Endothelial cell of umbilical vein (primary cell): ENCODE measurements around the gene EID3. TPM values are rescaled to one million over a fixed set of nuclear protein-coding genes. Genes with fewer than 3 reads are reported as not detected.

Experiments
- BruUV-seq: library from RNA; stranded (reverse); fragments of 400-500 nt; replicated peaks from 2 replicates; lab custom pipeline; 2021; lab: Mats Ljungman, UMichigan
- CTCF ChIA-PET: fragments of 300-600, 350-600 bp; sonication (Branson Sonifier 250); formaldehyde crosslinking; loops from one replicate; lab custom pipeline; 2021; ENCODE audit warnings: antibody characterized with exemption, inconsistent platforms; lab: Charles Lee
- POLR2A ChIA-PET: fragments of 300-600, 350-600 bp; sonication (Branson Sonifier 250); formaldehyde crosslinking; loops from one replicate; lab custom pipeline; 2021; ENCODE audit warnings: antibody characterized with exemption, inconsistent platforms; lab: Charles Lee
- DNase-seq: peaks from one replicate; pipeline ENCODE4 v3.0.0-alpha.2; 2011; ENCODE audit warnings: low read depth, low spot score
- FAIRE-seq: peaks from 2 replicates; lab custom pipeline; 2011; peaks lifted over from hg19 to GRCh38; lab: Jason Lieb, UNC
- H2AFZ ChIP-seq: 2 replicates; pipeline ENCODE4 v1.6.0; 2012; ENCODE audit warnings: low read depth, low read length, control low read depth, inconsistent platforms
- H3K27ac ChIP-seq: 2 replicates; pipeline ENCODE4 v1.5.1; 2011; ENCODE audit warnings: low read depth, mild to moderate bottlenecking, control low read depth, low read length, moderate library complexity; ENCODE audit not compliant: insufficient read depth
- H3K27me3 ChIP-seq, 2 experiments: 2 replicates each; pipeline versions ENCODE4 v1.6.0 to v1.6.1; 2011; ENCODE audit warnings: low read length in 2 of 2, mixed read lengths in 1 of 2; ENCODE audit not compliant: control insufficient read depth in 2 of 2, insufficient read depth in 2 of 2
- H3K36me3 ChIP-seq, 2 experiments: 2 replicates in 1 of 2; 3 replicates in 1 of 2; pipeline ENCODE4 v1.5.1; 2011; ENCODE audit warnings: low read length in 2 of 2, mild to moderate bottlenecking in 1 of 2, moderate library complexity in 1 of 2; ENCODE audit not compliant: control insufficient read depth in 2 of 2, insufficient read depth in 2 of 2; ENCODE audit errors: extremely low read depth in 1 of 2
- H3K4me1 ChIP-seq: 3 replicates; pipeline ENCODE4 v1.5.1; 2011; ENCODE audit warnings: mild to moderate bottlenecking, low read length; ENCODE audit not compliant: control insufficient read depth, insufficient read depth; ENCODE audit errors: extremely low read depth
- H3K4me2 ChIP-seq: 2 replicates; pipeline ENCODE4 v1.6.1; 2011; ENCODE audit warnings: low read length, control low read depth, mixed read lengths; ENCODE audit not compliant: insufficient read depth
- H3K4me3 ChIP-seq, 3 experiments: fragments of 200-600 bp in 1 of 3; sonication (generic), shearing (Covaris generic) in 1 of 3; replicated peaks in 1 of 3; 2 replicates each; pipeline ENCODE4 v1.5.1; 2011 to 2016; ENCODE audit warnings: control low read depth in 3 of 3, low read length in 3 of 3, mild to moderate bottlenecking in 2 of 3, inconsistent platforms in 1 of 3, low read depth in 1 of 3, moderate library complexity in 1 of 3; ENCODE audit not compliant: insufficient read depth in 1 of 3
- H3K79me2 ChIP-seq: 2 replicates; pipeline ENCODE4 v1.6.0; 2012; ENCODE audit warnings: low read length, inconsistent platforms; ENCODE audit not compliant: control insufficient read depth, insufficient read depth
- H3K9ac ChIP-seq: replicated peaks from 2 replicates; pipeline ENCODE3; 2011; ENCODE audit warnings: low read length, control low read depth; ENCODE audit not compliant: insufficient read depth; ENCODE audit errors: extremely low read depth
- H3K9me1 ChIP-seq: replicated peaks from 3 replicates; pipeline ENCODE4 v1.6.0; 2011; ENCODE audit warnings: mild to moderate bottlenecking, low read length; ENCODE audit not compliant: control insufficient read depth, insufficient read depth; ENCODE audit errors: extremely low read depth
- H3K9me3 ChIP-seq: replicated peaks from 2 replicates; pipeline ENCODE4 v1.5.1; 2012; ENCODE audit warnings: low read length, inconsistent platforms; ENCODE audit not compliant: control insufficient read depth, insufficient read depth
- H4K20me1 ChIP-seq: replicated peaks from 2 replicates; pipeline ENCODE3; 2011; ENCODE audit warnings: mild to moderate bottlenecking, low read length; ENCODE audit not compliant: control insufficient read depth, insufficient read depth; ENCODE audit errors: extremely low read depth
- CTCF ChIP-seq, 2 donors: IDR thresholded peaks; 1 replicate in 1 of 2; 2 replicates in 1 of 2; pipeline ENCODE4 v1.5.1; 2011; ENCODE audit warnings: low read length in 2 of 2, mild to moderate bottlenecking in 2 of 2, moderate library complexity in 2 of 2, control low read depth in 1 of 2, inconsistent platforms in 1 of 2, low read depth in 1 of 2; ENCODE audit not compliant: insufficient read depth in 1 of 2; ENCODE audit errors: extremely low read depth in 1 of 2
- EZH2 ChIP-seq: IDR thresholded peaks from 2 replicates; pipeline ENCODE4 v1.6.1; 2012; ENCODE audit warnings: borderline replicate concordance, low read depth, mild to moderate bottlenecking, moderate library complexity, low read length, inconsistent platforms; ENCODE audit not compliant: severe bottlenecking
- FOS ChIP-seq: IDR thresholded peaks from 2 replicates; pipeline ENCODE4 v1.6.1; 2011; ENCODE audit warnings: mild to moderate bottlenecking, low read length, moderate library complexity, borderline replicate concordance; ENCODE audit not compliant: insufficient read depth
- GATA2 ChIP-seq: IDR thresholded peaks from 2 replicates; pipeline ENCODE4 v1.7.0; 2011; ENCODE audit warnings: low read depth, mild to moderate bottlenecking, moderate library complexity, mixed read lengths, low read length; ENCODE audit not compliant: insufficient read length, insufficient read depth
- JUN ChIP-seq: IDR thresholded peaks from 2 replicates; pipeline ENCODE4 v1.6.1; 2011; ENCODE audit warnings: borderline replicate concordance, low read depth; ENCODE audit not compliant: insufficient read length, insufficient read depth
- MAX ChIP-seq: IDR thresholded peaks from 2 replicates; pipeline ENCODE4 v1.6.1; 2011; ENCODE audit not compliant: insufficient read depth, insufficient read length
- MYC ChIP-seq: IDR thresholded peaks from one replicate; pipeline ENCODE4 v1.6.1; 2011; ENCODE audit warnings: mild to moderate bottlenecking, low read depth, low read length
- POLR2A ChIP-seq: IDR thresholded peaks from 2 replicates; pipeline ENCODE4 v1.6.1; 2012; ENCODE audit warnings: low read depth, mild to moderate bottlenecking, control low read depth, low read length
- POLR2AphosphoS5 ChIP-seq: IDR thresholded peaks from 2 replicates; pipeline ENCODE4 v1.6.1; 2012; ENCODE audit warnings: low read depth, mild to moderate bottlenecking, control low read depth, low read length, moderate library complexity; ENCODE audit not compliant: insufficient read depth
- dilution Hi-C: fragments of 300-500 bp; cut with MboI; formaldehyde crosslinking; loops from one replicate; pipeline ENCODE4 v1.15.0; 2019; ENCODE audit warnings: low sequenced_read_pairs; ENCODE audit not compliant: extremely low pct_ligation_motif_present
- intact Hi-C: fragments of 100-400 bp; cut with micrococcal nuclease; formaldehyde crosslinking; loops from one replicate; pipeline ENCODE4 v1.10.0; 2022
- polyA plus RNA-seq, 4 experiments: library from polyadenylated mRNA; depleted of rRNA in 3 of 4; stranded (reverse) in 3 of 4; unstranded in 1 of 4; fragments of >200 nt; gene quantifications; 2 replicates each; pipeline versions ENCODE4 v1.2.1 to v1.2.3, GENCODE V29; 2011 to 2012; ENCODE audit warnings: missing spikeins in 1 of 4
- total RNA-seq: library from RNA; stranded (reverse); gene quantifications from 2 replicates; pipeline ENCODE4 v1.2.3, GENCODE V29; 2021

EID3 gene
- total and polyA plus RNA-seq, 2 donors (not counting 3 experiments of a cell fraction or from before 2014, with no cell fraction given): 1.5 to 14.5 TPM

GRCh38 chr12:104263026-104263425 lies 40.5 kb upstream of the EID3 start:
- H3K27me3 ChIP-seq: no peaks in the 10 kb centered on the region
- FAIRE-seq: no peak
- H3K79me2 ChIP-seq: no peaks in the 10 kb centered on the region
- no peak overlapping the region for H3K9ac ChIP-seq
- no peaks in the 10 kb centered on the region for H3K9me1 ChIP-seq
- no peak overlapping the region for H2AFZ ChIP-seq
- no peak overlapping the region for H3K4me3 ChIP-seq
- CTCF ChIA-PET: interaction anchor here (1.0 kb wide), 1 partner anchor 18 kb away, joined by 5 read pairs; no protein-coding TSS in a partner anchor
- no peaks in the 10 kb centered on the region for H3K9me3 ChIP-seq
- intact Hi-C loops: no loop called here
- H3K4me2 ChIP-seq: no peak overlapping the region
- dilution Hi-C loops: no loop called here
- POLR2A ChIA-PET: no interaction called here
- DNase-seq: no peak
- no peaks in the 10 kb centered on the region for H4K20me1 ChIP-seq
- no peak for TF ChIP-seq MAX
- no peak for TF ChIP-seq JUN
- TF ChIP-seq GATA2: no peak
- TF ChIP-seq POLR2AphosphoS5: no peak
- no peak for TF ChIP-seq FOS
- TF ChIP-seq EZH2: no peak
- TF ChIP-seq POLR2A: no peak
- TF ChIP-seq CTCF (IDR thresholded peaks at IDR 0.05; ENCODE audit: extremely low read depth in 1 of 2, insufficient read depth in 1 of 2, low read depth in 1 of 2, low read length in 2 of 2): no peak
- no peak for TF ChIP-seq MYC
- BruUV-seq: no TSS peak
- H3K4me1 ChIP-seq: no peaks in the 10 kb centered on the region
- H3K27ac ChIP-seq: no peak overlapping the region
- H3K36me3 ChIP-seq: no peaks in the 10 kb centered on the region
